ENCODE measurements around the gene TIMM10B.

GRCh38 chr11:6473451-6474412 lies 7.6 kb upstream of the TIMM10B start, which contains the start of gene TRIM3:
- TF ChIP-seq CTCF (IDR thresholded peaks at IDR 0.05 in 8 of 11, conservative IDR thresholded peaks at IDR 0.05 in 3 of 11) (peak in 1 of 11 experiments; percentile 15), POLR2A (IDR thresholded peaks at IDR 0.05) (peak in 1 of 3 donors; percentile 19)

Measured in spleen (tissue), 7 donors.